ENCODE results near the gene AK5. TPM values are rescaled to one million over a fixed set of nuclear protein-coding genes. Genes with fewer than 3 reads are reported as not detected.

Gene AK5
- total and polyA plus RNA-seq, 2 experiments from 2014 or later: 8.8 to 12.2 TPM

DNA sequence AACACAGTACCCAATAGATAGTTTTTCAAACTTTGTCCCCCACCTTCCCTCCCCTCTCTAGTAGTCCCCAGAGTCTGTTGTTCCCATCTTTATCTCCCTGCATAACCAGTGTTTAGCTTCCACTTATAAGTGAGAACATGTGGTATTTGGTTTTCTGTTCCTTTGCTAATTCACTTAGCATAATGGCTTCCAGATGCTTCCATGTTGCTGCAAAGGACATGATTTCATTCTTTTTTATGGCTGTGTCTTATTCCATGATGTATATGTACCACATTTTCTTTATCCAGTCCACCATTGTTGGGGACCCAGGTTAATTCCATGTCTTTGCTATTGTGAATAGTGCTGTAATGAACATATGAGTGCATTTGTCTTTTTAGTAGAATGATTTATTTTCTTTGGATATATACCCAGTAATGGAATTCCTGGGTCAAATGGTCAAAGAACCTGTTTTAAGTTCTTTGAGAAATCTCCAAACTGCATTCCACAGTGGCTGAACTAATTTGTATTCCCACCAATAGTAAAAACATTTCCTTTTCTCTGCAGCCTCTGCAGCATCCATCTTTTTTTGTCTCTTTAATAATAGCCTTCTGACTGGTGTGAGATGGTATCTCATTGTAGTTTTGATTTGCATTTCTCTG lies 126.0 kb downstream of the AK5 start:
- Mint-ChIP-seq H3K27me3 (ENCODE audit: insufficient read depth, low read depth, poor library complexity) (no peaks in the 10 kb centered on the region), H3K4me3 (no peak overlapping the region), H3K36me3 (ENCODE audit: low read depth) (no peaks in the 10 kb centered on the region), H3K27ac (no peak overlapping the region), H3K4me1 (peaks cover 7% of the 10 kb centered on the region), H3K9me3 (no peaks in the 10 kb centered on the region; the same call in 2 of the 3 replicates)
- no peak overlapping the region for H3K4me2 ChIP-seq
- no peaks in the 10 kb centered on the region for H3K4me1 ChIP-seq (ENCODE audit: insufficient read depth)
- no peak for ATAC-seq
- no peak for DNase-seq (ENCODE audit: low spot score)
- no peak overlapping the region for H3K4me3 ChIP-seq
- H3K79me2 ChIP-seq (replicated peaks; ENCODE audit: insufficient read depth): no peaks in the 10 kb centered on the region
- no peaks in the 10 kb centered on the region for H4K20me1 ChIP-seq (replicated peaks; ENCODE audit: insufficient read depth)
- peaks cover 3% of the 10 kb centered on the region; the same call in 1 of the 2 replicates for H3K9me2 ChIP-seq (ENCODE audit: insufficient read depth)
- no peaks in the 10 kb centered on the region for H3F3A ChIP-seq (replicated peaks; ENCODE audit: low read depth)
- H3K36me3 ChIP-seq (ENCODE audit: insufficient read depth): no peaks in the 10 kb centered on the region
- no peak overlapping the region for H3K27ac ChIP-seq (ENCODE audit: low read depth)
- H3K27me3 ChIP-seq (ENCODE audit: insufficient read depth): no peaks in the 10 kb centered on the region
- H2AFZ ChIP-seq: no peak overlapping the region
- TF ChIP-seq EZH2phosphoT487 (IDR thresholded peaks at IDR 0.05; ENCODE audit: unreplicated experiment) (no peak), JUNB (IDR thresholded peaks at IDR 0.05; ENCODE audit: unreplicated experiment) (no peak), CREB1 (CRISPR knock-in tag; IDR thresholded peaks at IDR 0.05; ENCODE audit: low read depth) (no peak), POLR2AphosphoS5 (IDR thresholded peaks at IDR 0.05; ENCODE audit: low read depth) (no peak), ZNF331 (CRISPR knock-in tag; IDR thresholded peaks at IDR 0.05; ENCODE audit: low read depth) (no peak), ZNF114 (CRISPR knock-in tag; IDR thresholded peaks at IDR 0.05) (no peak), NANOG (IDR thresholded peaks at IDR 0.05; ENCODE audit: borderline replicate concordance) (no peak), STAT1 (IDR thresholded peaks at IDR 0.05; ENCODE audit: unreplicated experiment) (no peak), EZH2 (IDR thresholded peaks at IDR 0.05; ENCODE audit: low read depth, unreplicated experiment) (no peak)
- TF ChIP-seq, protein P1, sequence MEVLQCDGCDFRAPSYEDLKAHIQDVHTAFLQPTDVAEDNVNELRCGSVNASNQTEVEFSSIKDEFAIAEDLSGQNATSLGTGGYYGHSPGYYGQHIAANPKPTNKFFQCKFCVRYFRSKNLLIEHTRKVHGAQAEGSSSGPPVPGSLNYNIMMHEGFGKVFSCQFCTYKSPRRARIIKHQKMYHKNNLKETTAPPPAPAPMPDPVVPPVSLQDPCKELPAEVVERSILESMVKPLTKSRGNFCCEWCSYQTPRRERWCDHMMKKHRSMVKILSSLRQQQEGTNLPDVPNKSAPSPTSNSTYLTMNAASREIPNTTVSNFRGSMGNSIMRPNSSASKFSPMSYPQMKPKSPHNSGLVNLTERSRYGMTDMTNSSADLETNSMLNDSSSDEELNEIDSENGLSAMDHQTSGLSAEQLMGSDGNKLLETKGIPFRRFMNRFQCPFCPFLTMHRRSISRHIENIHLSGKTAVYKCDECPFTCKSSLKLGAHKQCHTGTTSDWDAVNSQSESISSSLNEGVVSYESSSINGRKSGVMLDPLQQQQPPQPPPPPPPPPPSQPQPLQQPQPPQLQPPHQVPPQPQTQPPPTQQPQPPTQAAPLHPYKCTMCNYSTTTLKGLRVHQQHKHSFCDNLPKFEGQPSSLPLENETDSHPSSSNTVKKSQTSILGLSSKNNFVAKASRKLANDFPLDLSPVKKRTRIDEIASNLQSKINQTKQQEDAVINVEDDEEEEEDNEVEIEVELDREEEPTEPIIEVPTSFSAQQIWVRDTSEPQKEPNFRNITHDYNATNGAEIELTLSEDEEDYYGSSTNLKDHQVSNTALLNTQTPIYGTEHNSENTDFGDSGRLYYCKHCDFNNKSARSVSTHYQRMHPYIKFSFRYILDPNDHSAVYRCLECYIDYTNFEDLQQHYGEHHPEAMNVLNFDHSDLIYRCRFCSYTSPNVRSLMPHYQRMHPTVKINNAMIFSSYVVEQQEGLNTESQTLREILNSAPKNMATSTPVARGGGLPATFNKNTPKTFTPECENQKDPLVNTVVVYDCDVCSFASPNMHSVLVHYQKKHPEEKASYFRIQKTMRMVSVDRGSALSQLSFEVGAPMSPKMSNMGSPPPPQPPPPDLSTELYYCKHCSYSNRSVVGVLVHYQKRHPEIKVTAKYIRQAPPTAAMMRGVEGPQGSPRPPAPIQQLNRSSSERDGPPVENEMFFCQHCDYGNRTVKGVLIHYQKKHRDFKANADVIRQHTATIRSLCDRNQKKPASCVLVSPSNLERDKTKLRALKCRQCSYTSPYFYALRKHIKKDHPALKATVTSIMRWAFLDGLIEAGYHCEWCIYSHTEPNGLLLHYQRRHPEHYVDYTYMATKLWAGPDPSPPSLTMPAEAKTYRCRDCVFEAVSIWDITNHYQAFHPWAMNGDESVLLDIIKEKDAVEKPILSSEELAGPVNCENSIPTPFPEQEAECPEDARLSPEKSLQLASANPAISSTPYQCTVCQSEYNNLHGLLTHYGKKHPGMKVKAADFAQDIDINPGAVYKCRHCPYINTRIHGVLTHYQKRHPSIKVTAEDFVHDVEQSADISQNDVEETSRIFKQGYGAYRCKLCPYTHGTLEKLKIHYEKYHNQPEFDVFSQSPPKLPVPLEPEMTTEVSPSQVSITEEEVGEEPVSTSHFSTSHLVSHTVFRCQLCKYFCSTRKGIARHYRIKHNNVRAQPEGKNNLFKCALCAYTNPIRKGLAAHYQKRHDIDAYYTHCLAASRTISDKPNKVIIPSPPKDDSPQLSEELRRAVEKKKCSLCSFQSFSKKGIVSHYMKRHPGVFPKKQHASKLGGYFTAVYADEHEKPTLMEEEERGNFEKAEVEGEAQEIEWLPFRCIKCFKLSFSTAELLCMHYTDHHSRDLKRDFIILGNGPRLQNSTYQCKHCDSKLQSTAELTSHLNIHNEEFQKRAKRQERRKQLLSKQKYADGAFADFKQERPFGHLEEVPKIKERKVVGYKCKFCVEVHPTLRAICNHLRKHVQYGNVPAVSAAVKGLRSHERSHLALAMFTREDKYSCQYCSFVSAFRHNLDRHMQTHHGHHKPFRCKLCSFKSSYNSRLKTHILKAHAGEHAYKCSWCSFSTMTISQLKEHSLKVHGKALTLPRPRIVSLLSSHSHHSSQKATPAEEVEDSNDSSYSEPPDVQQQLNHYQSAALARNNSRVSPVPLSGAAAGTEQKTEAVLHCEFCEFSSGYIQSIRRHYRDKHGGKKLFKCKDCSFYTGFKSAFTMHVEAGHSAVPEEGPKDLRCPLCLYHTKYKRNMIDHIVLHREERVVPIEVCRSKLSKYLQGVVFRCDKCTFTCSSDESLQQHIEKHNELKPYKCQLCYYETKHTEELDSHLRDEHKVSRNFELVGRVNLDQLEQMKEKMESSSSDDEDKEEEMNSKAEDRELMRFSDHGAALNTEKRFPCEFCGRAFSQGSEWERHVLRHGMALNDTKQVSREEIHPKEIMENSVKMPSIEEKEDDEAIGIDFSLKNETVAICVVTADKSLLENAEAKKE (CRISPR knock-in tag; IDR thresholded peaks at IDR 0.05): no peak
- TF ChIP-seq, protein P2, sequence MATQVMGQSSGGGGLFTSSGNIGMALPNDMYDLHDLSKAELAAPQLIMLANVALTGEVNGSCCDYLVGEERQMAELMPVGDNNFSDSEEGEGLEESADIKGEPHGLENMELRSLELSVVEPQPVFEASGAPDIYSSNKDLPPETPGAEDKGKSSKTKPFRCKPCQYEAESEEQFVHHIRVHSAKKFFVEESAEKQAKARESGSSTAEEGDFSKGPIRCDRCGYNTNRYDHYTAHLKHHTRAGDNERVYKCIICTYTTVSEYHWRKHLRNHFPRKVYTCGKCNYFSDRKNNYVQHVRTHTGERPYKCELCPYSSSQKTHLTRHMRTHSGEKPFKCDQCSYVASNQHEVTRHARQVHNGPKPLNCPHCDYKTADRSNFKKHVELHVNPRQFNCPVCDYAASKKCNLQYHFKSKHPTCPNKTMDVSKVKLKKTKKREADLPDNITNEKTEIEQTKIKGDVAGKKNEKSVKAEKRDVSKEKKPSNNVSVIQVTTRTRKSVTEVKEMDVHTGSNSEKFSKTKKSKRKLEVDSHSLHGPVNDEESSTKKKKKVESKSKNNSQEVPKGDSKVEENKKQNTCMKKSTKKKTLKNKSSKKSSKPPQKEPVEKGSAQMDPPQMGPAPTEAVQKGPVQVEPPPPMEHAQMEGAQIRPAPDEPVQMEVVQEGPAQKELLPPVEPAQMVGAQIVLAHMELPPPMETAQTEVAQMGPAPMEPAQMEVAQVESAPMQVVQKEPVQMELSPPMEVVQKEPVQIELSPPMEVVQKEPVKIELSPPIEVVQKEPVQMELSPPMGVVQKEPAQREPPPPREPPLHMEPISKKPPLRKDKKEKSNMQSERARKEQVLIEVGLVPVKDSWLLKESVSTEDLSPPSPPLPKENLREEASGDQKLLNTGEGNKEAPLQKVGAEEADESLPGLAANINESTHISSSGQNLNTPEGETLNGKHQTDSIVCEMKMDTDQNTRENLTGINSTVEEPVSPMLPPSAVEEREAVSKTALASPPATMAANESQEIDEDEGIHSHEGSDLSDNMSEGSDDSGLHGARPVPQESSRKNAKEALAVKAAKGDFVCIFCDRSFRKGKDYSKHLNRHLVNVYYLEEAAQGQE (IDR thresholded peaks at IDR 0.05; ENCODE audit: unreplicated experiment): no peak
- TF ChIP-seq, protein P3, sequence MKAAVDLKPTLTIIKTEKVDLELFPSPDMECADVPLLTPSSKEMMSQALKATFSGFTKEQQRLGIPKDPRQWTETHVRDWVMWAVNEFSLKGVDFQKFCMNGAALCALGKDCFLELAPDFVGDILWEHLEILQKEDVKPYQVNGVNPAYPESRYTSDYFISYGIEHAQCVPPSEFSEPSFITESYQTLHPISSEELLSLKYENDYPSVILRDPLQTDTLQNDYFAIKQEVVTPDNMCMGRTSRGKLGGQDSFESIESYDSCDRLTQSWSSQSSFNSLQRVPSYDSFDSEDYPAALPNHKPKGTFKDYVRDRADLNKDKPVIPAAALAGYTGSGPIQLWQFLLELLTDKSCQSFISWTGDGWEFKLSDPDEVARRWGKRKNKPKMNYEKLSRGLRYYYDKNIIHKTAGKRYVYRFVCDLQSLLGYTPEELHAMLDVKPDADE (IDR thresholded peaks at IDR 0.05): no peak
- TF ChIP-seq, protein P4, sequence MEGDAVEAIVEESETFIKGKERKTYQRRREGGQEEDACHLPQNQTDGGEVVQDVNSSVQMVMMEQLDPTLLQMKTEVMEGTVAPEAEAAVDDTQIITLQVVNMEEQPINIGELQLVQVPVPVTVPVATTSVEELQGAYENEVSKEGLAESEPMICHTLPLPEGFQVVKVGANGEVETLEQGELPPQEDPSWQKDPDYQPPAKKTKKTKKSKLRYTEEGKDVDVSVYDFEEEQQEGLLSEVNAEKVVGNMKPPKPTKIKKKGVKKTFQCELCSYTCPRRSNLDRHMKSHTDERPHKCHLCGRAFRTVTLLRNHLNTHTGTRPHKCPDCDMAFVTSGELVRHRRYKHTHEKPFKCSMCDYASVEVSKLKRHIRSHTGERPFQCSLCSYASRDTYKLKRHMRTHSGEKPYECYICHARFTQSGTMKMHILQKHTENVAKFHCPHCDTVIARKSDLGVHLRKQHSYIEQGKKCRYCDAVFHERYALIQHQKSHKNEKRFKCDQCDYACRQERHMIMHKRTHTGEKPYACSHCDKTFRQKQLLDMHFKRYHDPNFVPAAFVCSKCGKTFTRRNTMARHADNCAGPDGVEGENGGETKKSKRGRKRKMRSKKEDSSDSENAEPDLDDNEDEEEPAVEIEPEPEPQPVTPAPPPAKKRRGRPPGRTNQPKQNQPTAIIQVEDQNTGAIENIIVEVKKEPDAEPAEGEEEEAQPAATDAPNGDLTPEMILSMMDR (conservative IDR thresholded peaks at IDR 0.05; ENCODE audit: low read depth in 2 of 2): no peak

Data from GM23338 (cell line).